GM18951 (cell line): ENCODE data around the gene PPRC1.

Source experiments
- POLR2A ChIP-seq: IDR thresholded peaks from 4 replicates; pipeline ENCODE4 v1.6.1; 2011; ENCODE audit warnings: mild to moderate bottlenecking; ENCODE audit not compliant: insufficient read length, insufficient read depth; ENCODE audit errors: extremely low read depth
- in situ Hi-C: fragments of 300-500 bp; cut with MboI; formaldehyde crosslinking; loops from one replicate; pipeline ENCODE4 v1.12.0; 2022; ENCODE audit warnings: low sequenced_read_pairs, mixed read lengths, inconsistent platforms; ENCODE audit not compliant: unreplicated experiment

The PPRC1 gene

GRCh38 chr10:102147561-102147960 lies 14.7 kb downstream of the PPRC1 start:
- in situ Hi-C loops: no loop called here
- TF ChIP-seq POLR2A: no peak

GRCh38 chr10:102148275-102148674 lies 15.4 kb downstream of the PPRC1 start:
- TF ChIP-seq POLR2A: no peak
- in situ Hi-C loops: no loop called here

- in situ Hi-C loops: no loop called here
- TF ChIP-seq POLR2A: no peak
Observed at GRCh38 chr10:102150970-102151773, 18.3 kb downstream of the PPRC1 start.

- in situ Hi-C loops: no loop called here
Observed at GRCh38 chr10:102151774-102152544, 19.1 kb downstream of the PPRC1 start, which contains the start of gene NOLC1. NOLC1 (plus strand) TSS chr10:102152389; CDS start chr10:102152411, 22 bp downstream.

GRCh38 chr10:102152545-102152890 lies 19.7 kb downstream of the PPRC1 start:
- in situ Hi-C loops: no loop called here

More at GRCh38 chr10:102151774-102152544, 19.1 kb downstream of the PPRC1 start, which contains the start of gene NOLC1:
- TF ChIP-seq POLR2A: peak; percentile 94

GRCh38 chr10:102153093-102153620 lies 20.3 kb downstream of the PPRC1 start:
- in situ Hi-C loops: no loop called here
- TF ChIP-seq POLR2A: no peak

More at GRCh38 chr10:102152545-102152890, 19.7 kb downstream of the PPRC1 start:
- TF ChIP-seq POLR2A: no peak

GRCh38 chr10:102154466-102155116 lies 21.8 kb downstream of the PPRC1 start:
- TF ChIP-seq POLR2A: no peak
- in situ Hi-C loops: no loop called here

GRCh38 chr10:102157224-102157623 lies 24.4 kb downstream of the PPRC1 start:
- in situ Hi-C loops: no loop called here
- no peak for TF ChIP-seq POLR2A

GRCh38 chr10:102159051-102159597 lies 26.3 kb downstream of the PPRC1 start:
- in situ Hi-C loops: no loop called here

GRCh38 chr10:102159831-102160230 lies 27.0 kb downstream of the PPRC1 start:
- TF ChIP-seq POLR2A: no peak
- in situ Hi-C loops: loop anchor here (10.0 kb wide), 1 partner anchor 195 kb away; no protein-coding TSS in a partner anchor

More at GRCh38 chr10:102159051-102159597, 26.3 kb downstream of the PPRC1 start:
- TF ChIP-seq POLR2A: no peak

GRCh38 chr10:102163342-102163989 lies 30.6 kb downstream of the PPRC1 start:
- no peak for TF ChIP-seq POLR2A
- in situ Hi-C loops: loop anchor here (10.0 kb wide), 1 partner anchor 191 kb away; no protein-coding TSS in a partner anchor

GRCh38 chr10:102167861-102168260 lies 35.0 kb downstream of the PPRC1 start:
- in situ Hi-C loops: loop anchor here (10.0 kb wide), 1 partner anchor 187 kb away; no protein-coding TSS in a partner anchor
- TF ChIP-seq POLR2A: no peak
